Spinal cord (tissue), 10 donors: Measurements from ENCODE around the gene KRTAP10-4. TPM values are rescaled to one million over a fixed set of nuclear protein-coding genes. Genes with fewer than 3 reads are reported as not detected.

Experiments used
- DNase-seq, 6 donors: peaks; one replicate each; pipeline versions ENCODE4 v3.0.0 to v3.0.0-alpha.2; 2013 to 2015; ENCODE audit warnings: low spot score in 6 of 6, low read depth in 4 of 6
- H3K27ac ChIP-seq: one replicate; pipeline ENCODE4 v1.5.1; 2013; ENCODE audit warnings: low read depth, low read length, control low read depth
- H3K27me3 ChIP-seq: one replicate; pipeline ENCODE4 v1.6.1; 2013; ENCODE audit warnings: low read length; ENCODE audit not compliant: control insufficient read depth, insufficient read depth
- H3K36me3 ChIP-seq: one replicate; pipeline ENCODE4 v1.6.1; 2013; ENCODE audit warnings: low read length; ENCODE audit not compliant: control insufficient read depth, insufficient read depth
- H3K4me1 ChIP-seq: one replicate; pipeline ENCODE4 v1.6.1; 2013; ENCODE audit warnings: low read length; ENCODE audit not compliant: control insufficient read depth, insufficient read depth
- H3K4me3 ChIP-seq: one replicate; pipeline ENCODE4 v1.5.1; 2013; ENCODE audit warnings: low read depth, low read length, control low read depth
- H3K9me3 ChIP-seq: one replicate; pipeline ENCODE4 v1.6.1; 2013; ENCODE audit warnings: low read length; ENCODE audit not compliant: control insufficient read depth, insufficient read depth
- WGBS: methylation state at CpG from one replicate; pipeline ENCODE4 v1.1.5; 2013; ENCODE audit warnings: missing lambda C conversion rate; ENCODE audit not compliant: insufficient coverage; 5-methylcytosine and 5-hydroxymethylcytosine counted together
- polyA plus RNA-seq, 2 donors: library from polyadenylated mRNA; unstranded; fragments of 120-200 nt; gene quantifications; one replicate each; pipeline ENCODE4 v1.2.1, GENCODE V29; 2013; ENCODE audit not compliant: insufficient read length in 2 of 2
- total RNA-seq, 2 donors: library from RNA; depleted of rRNA in 1 of 2; stranded (reverse); fragments of 120-200 nt in 1 of 2; fragments of >200 nt in 1 of 2; gene quantifications; one replicate each; pipeline versions ENCODE4 v1.2.3 to v1.2.4, GENCODE V29; 2013 to 2014
- donor health status: healthy.

The KRTAP10-4 gene
- total and polyA plus RNA-seq, 4 donors = not detected

DNA sequence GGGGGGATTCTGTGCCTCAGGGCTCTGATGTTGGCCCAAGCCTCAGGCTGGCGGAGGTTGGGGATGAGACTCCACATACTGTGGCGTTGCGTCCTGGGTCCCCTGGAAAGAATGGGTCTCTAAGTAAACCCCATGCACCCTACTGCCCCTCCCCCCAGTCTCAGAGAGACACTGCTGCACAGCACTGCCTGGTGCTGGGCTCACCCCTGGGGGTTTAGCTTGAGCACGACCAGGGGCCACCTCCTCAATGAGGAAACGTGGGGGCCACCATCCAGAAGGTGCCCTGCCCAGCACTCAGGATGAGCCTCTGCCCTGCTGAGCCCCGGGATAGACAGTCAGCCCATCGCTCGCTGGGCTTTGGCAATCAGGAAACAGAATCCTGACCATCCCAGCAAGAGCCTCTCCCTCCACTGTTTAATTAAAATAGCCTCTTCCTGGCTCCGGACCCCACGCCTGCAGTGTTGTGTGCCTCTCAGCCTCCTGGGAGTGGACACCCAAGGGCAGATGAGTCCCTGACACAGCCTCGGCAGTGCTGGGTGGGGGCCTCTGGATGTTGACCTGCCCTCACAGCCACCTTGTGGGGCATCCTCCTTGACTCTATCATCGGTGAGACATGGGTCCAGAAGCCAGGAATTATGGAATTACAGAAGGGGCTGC, 3.5 kb upstream of the KRTAP10-4 start:
- no peaks in the 10 kb centered on the region for H3K36me3 ChIP-seq
- peaks cover 3% of the 10 kb centered on the region for H3K4me1 ChIP-seq
- H3K9me3 ChIP-seq = no peaks in the 10 kb centered on the region
- H3K27me3 ChIP-seq = no peaks in the 10 kb centered on the region
- WGBS = 81% methylated on average over 12 of the region's 12 CpGs
- DNase-seq = no peak
- no peak overlapping the region for H3K27ac ChIP-seq
- no peak overlapping the region for H3K4me3 ChIP-seq

DNA sequence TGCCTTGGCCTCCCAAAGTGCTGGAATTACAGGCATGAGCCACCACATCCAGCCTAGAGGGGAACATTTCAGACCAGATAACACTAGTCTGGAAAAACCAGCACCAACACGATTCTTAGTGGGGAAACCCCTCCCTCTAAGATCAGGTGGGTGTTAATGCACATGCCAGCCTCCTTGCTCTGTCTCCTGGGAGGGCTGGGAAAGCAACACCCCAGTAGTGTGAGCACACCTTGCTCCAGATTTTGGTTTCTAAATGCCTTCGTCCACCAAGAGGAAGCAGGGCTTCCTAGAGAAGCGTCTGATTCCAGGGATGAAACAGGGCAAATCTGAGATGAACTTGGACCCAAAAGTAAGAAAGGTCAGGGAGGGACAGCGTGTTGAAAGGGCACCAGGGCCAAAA, 2.2 kb upstream of the KRTAP10-4 start:
- H3K4me1 ChIP-seq = peaks cover 4% of the 10 kb centered on the region
- 100% methylated on average over 2 of the region's 4 CpGs for WGBS
- H3K27me3 ChIP-seq = no peaks in the 10 kb centered on the region
- DNase-seq = no peak
- no peaks in the 10 kb centered on the region for H3K9me3 ChIP-seq
- no peak overlapping the region for H3K27ac ChIP-seq
- H3K4me3 ChIP-seq = no peak overlapping the region
- H3K36me3 ChIP-seq = no peaks in the 10 kb centered on the region

DNA sequence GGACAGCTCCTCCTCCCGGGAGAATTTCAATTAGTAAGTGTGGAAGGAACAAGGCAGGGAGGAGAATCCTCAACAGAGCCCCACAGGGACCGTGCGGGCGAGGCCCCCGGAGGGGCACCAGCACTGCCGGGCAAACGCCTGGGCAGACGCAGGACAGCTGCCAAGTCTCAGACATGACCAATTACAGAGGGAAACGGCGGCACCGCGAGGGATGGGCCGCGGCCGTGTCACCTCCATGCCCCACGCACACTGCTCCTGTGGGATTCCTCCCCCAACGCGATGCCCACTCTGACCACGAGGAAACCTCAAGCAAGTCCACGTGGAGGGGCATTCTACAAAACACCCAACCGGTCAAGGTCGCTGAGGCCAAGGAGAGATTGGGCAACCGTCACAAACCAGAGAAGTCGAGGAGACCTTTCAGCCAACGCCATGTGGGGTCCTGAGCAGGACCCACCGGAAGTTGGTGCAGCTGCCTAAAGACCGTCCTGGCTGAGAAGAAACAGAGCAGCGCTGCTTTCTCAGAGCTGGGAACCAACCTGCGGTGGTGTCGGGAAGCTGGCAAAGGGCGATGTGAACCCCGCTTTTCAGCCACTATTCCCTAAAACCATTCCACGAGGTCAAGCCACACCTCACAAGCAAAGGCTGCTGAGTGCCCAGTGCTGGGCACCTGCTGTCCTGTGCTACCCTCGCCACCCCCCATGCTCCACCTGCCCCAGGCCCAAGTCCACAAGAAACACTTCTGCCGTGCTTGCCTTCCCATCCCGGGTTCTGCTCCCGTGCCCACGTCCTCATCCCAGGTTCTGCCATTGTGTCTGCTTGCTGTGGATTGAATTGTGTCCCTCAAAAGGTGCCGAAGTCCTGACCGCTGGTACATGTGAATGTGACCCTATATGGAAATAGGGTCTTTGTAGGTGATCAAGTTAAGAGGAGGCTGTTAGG, 1.4 kb upstream of the KRTAP10-4 start:
- no peak overlapping the region for H3K4me3 ChIP-seq
- peaks cover 2% of the 10 kb centered on the region for H3K9me3 ChIP-seq
- peaks cover 4% of the 10 kb centered on the region for H3K4me1 ChIP-seq
- H3K36me3 ChIP-seq = no peaks in the 10 kb centered on the region
- DNase-seq = no peak
- H3K27me3 ChIP-seq = no peaks in the 10 kb centered on the region
- 93% methylated on average over 40 of the region's 40 CpGs for WGBS
- H3K27ac ChIP-seq = no peak overlapping the region

DNA sequence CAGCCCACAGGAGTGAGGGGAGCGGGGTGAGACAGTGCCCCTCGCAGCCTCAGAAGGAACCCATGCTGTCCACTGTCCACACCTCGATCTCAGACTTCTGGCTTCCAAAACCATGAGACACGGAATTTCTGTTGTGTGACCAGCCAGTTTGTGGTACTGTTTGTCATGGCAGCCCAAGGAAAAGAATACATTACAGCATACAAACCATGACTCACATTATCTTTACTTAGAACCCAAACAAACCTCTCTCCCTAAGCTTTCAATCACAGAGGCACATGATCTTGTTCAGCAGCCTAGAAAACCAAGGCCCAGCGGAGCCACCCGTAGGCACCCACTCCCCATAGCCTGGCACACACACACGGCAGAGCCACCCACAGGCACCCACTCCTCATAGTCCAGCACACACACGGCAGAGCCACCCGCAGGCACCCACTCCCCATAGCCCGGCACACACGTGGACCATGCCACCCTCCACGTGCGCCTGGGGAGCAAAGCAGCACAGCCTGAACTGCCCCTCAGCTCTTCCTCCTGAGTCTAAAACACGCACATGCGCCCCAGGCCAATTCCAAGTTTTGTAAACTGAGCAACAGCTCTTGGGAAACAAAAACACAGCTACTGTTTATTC, 458 bp upstream of the KRTAP10-4 start:
- H3K4me1 ChIP-seq = peaks cover 4% of the 10 kb centered on the region
- 91% methylated on average over 14 of the region's 15 CpGs for WGBS
- no peak for DNase-seq
- no peak overlapping the region for H3K27ac ChIP-seq
- no peaks in the 10 kb centered on the region for H3K36me3 ChIP-seq
- no peaks in the 10 kb centered on the region for H3K27me3 ChIP-seq
- no peak overlapping the region for H3K4me3 ChIP-seq
- H3K9me3 ChIP-seq = peaks cover 4% of the 10 kb centered on the region

DNA sequence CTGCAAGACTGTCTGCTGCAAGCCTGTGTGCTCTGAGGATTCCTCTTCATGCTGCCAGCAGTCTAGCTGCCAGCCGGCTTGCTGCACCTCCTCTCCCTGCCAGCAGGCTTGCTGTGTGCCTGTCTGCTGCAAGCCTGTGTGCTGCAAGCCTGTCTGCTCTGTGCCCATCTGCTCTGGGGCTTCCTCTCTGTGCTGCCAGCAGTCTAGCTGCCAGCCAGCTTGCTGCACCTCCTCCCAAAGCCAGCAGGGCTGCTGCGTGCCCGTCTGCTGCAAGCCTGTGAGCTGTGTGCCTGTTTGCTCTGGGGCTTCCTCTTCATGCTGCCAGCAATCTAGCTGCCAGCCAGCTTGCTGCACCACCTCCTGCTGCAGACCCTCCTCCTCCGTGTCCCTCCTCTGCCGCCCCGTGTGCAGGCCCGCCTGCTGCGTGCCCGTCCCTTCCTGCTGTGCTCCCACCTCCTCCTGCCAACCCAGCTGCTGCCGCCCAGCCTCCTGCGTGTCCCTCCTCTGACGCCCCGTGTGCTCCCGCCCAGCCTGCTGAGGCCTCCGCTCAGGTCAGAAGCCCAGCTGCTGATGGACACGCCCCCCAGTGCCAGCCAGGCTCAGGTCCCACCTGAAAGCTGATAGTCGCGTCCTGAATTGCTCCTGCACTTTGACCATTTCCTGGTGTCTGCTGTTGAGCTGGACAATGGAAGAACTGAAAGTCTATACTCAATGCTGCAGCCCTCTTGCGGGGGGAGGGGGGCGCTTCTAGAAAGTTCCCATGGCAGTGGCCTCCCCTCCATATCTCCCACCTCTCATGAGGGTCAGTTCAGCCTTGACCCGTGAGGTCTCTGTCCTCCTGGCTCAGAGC, 1.2 kb downstream of the KRTAP10-4 start:
- no peaks in the 10 kb centered on the region for H3K27me3 ChIP-seq
- H3K36me3 ChIP-seq = no peaks in the 10 kb centered on the region
- H3K4me3 ChIP-seq = no peak overlapping the region
- 33% methylated on average over 21 of the region's 21 CpGs for WGBS
- no peak overlapping the region for H3K27ac ChIP-seq
- peaks cover 4% of the 10 kb centered on the region for H3K9me3 ChIP-seq
- peaks cover 4% of the 10 kb centered on the region for H3K4me1 ChIP-seq
- no peak for DNase-seq

DNA sequence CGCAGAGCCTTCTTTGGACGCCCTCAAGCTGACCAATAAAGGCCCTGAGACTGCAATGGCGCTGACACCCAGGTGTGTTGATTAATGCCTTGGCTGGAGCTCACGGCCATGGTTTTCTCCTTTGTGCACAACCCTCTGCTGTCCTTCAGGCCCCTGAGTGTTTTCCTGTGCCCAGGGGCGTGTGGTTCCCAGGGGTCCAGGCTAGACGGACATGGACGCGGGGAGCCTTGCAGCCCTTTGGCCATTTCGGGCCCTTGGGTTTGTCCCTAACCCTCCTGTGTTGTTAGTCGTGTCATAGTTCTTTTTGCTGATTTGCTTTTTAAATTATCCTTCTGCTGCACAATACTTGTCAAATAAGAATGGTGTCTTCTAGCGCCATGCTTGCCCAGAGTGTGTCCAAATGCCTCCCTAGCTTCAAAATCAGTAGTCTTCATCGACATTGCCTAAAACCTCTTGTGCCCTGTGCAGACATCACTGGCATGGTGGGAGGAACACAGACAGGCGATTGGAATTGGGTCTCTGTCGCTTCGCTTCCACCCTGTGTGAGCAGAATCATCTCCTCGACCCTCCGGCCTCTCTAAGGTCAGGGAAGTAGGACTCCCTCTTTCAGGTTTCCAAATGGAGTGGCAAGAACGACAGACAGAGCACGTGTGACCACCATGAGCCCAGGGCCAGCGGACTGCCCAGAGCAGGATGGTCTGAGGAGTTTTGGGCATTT, 1.9 kb downstream of the KRTAP10-4 start:
- Histone ChIP-seq H3K4me1 (peaks cover 4% of the 10 kb centered on the region), H3K9me3 (peaks cover 4% of the 10 kb centered on the region), H3K27ac (no peak overlapping the region), H3K36me3 (no peaks in the 10 kb centered on the region), H3K27me3 (no peaks in the 10 kb centered on the region), H3K4me3 (no peak overlapping the region)
- no peak for DNase-seq
- 86% methylated on average over 14 of the region's 20 CpGs for WGBS

DNA sequence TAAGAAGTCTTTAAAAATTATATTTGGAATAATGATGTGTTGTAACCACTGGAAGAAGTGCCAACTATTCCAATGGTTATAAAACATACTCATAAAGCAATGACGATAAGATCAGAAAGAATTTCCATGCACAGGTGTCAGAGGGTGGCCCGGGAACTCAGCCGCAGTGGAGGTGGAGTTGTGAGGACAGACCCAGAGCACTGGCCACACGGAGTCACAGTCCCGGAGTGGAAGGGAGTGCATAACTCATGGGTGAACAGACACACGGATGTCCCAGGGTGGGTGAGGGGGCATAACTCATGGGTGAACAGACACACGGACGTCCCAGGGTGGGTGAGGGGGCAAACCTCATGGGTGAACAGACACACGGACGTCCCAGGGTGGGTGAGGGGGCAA, 2.5 kb downstream of the KRTAP10-4 start:
- Histone ChIP-seq H3K27me3 (no peaks in the 10 kb centered on the region), H3K9me3 (peaks cover 4% of the 10 kb centered on the region), H3K36me3 (no peaks in the 10 kb centered on the region), H3K4me1 (peaks cover 4% of the 10 kb centered on the region), H3K4me3 (no peak overlapping the region), H3K27ac (no peak overlapping the region)
- 98% methylated on average over 5 of the region's 10 CpGs for WGBS
- DNase-seq = no peak

DNA sequence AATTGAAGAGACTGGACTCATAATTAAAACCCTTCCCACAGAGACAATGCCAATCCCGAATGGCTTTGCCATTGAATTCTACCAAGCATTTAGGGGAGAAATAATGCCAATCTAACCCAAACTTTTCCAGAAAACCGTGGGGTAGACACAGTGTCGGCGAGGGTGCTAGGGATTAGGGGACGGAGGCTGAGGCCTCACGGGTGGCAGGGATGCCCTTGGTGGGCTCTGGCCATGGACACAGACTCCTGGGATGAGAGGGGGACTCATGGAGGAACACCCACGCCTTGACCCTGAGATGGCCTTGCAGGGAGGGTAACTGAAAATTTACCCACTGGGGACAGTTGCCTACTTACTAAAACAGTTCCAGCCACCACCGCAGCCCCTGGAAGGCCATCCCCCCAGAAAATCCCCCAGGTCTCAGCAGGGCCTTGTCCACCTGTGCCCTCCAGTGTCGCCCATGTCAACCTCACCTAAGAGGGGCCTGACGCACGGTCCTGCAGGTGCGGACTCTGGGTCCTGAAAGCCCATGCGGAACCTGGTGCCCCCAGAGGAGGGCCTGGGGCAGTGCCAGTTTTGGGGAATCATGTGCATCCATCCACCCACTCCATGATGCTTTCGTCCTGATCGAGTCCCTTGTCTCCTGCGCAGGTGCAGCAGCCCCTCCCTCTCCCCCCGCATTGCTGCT, 5.0 kb downstream of the KRTAP10-4 start:
- Histone ChIP-seq H3K36me3 (no peaks in the 10 kb centered on the region), H3K9me3 (peaks cover 4% of the 10 kb centered on the region), H3K27me3 (no peaks in the 10 kb centered on the region), H3K27ac (no peak overlapping the region), H3K4me1 (peaks cover 4% of the 10 kb centered on the region), H3K4me3 (no peak overlapping the region)
- WGBS = 94% methylated on average over 16 of the region's 17 CpGs
- no peak for DNase-seq
